Measurements from ENCODE around the gene MFNG.

Gene MFNG

DNA sequence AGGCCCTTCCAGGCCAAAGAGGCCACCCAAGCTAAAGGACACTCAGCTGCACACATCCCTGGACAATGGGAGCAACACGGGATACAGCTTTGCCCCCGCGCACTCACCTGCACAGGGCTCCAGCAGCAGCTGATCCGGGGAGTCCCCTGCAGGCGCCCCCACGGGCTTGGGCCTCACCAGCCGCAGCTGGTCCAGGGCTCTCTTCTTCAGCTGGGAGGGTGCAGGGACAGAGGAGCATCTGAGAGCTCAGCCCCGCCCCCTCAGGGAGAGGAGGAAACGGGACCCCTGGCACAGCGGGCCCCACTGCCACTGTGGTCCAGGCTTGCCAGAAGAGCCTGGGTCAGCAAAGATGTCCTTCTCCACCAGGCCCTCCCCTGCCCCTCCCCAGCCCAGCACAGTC, 7.8 kb upstream of the MFNG start:
- no peak for DNase-seq (ENCODE audit: low read depth)

GRCh38 chr22:37492428-37493344, 6.5 kb upstream of the MFNG start:
- DNase-seq (ENCODE audit: low read depth): peak; percentile 30

- DNase-seq (ENCODE audit: low read depth): no peak
These were observed 5.6 kb upstream of the MFNG start for GRCh38 chr22:37491559-37492427.

DNA sequence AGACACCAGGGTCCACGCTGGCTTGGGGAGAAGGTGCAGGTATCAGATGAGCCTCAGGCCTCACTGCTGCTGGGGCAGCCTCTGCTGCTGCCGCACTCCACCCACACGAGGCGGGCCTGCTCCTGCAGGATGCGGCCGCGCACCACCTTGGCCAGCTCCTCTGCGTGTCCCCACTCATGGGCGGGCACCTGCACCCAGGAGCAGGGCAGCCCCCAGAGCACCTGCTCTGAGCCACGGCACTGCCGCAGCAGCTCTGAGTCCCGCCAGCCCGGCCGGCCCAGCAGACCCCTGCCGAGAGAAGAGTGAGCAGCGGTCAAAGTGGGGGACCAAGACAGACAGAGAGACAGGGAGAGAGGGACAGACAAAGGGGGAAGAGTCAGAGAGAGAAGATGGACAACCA, 4.9 kb upstream of the MFNG start:
- no peak for DNase-seq (ENCODE audit: low read depth)

DNA sequence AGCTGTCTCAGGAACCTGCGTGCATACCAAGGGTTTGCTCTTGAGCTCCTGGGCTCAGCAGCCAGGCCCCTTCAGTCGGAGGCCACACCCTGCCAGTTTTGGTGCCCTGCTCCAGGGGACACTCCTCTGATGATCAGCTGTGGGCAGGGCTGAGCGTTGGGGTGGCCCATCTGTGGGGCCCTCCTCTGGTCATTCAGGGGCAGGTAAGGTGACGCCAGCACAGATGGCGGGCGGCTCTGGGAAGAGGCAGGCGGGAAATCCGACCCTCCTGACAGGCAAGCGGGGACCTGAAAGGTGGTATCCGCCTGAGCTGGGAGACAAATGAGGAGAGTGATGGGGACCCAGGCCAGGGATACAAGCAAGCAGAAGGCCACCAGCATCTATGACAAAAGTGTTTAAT, 3.8 kb upstream of the MFNG start:
- DNase-seq (ENCODE audit: low read depth): no peak

DNA sequence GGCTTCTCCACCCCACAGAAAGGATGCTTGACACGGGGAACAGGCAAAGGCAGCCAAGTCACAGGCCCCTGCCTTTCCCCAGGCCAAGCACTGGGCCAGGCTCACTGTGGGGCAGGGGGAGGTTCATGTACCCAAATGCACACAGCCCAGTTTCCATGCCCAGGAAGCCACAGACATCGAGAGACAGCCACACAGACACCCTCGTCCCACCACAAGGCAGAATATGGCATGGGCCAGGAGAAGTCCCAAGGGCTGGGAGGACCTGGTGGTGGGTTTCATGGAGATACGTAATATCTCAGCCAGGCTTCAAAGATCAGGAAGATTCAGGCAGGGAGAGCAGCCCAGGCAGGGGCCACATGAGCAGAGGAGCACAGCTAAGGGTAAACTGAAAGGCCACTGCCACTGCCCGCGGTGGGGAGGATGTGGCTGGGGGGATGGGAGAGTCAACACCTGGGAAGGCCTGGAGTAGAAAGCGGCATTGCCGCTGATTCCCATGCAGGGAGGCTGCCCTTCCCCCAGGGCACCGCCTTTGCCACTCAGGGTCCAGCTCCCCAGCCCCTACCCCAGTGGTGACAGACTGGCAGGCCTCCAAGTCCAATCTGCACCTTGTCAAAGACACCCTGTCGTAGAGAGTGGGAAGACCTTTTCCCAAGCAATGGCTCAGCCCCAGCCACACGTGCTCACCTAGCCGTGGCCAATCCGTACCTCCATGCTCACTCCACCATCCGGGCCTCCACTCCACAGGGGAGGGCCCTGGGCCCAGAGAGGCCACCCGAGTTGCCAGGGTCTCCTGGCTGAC, 2.4 kb upstream of the MFNG start:
- no peak for DNase-seq (ENCODE audit: low read depth)

DNA sequence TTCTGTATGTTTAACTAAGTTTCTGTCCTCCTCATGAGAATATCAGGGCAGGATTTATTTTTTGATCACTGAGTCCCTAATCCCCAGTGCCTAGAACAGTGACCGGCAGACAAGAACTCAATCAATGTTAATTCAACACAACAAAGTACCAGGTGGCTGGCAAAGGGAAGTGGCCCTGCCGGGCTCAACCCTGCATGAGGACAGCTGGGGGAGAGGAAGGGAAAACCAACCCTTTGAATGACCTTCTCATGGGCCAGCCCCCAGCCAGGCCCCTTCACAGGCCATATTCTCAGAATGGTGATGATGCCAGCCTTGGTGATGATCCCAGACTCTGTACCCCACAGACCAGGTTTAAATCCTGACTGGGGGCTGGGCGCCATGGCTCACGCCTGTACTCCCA, 1.4 kb upstream of the MFNG start:
- no peak for DNase-seq (ENCODE audit: low read depth)

DNA sequence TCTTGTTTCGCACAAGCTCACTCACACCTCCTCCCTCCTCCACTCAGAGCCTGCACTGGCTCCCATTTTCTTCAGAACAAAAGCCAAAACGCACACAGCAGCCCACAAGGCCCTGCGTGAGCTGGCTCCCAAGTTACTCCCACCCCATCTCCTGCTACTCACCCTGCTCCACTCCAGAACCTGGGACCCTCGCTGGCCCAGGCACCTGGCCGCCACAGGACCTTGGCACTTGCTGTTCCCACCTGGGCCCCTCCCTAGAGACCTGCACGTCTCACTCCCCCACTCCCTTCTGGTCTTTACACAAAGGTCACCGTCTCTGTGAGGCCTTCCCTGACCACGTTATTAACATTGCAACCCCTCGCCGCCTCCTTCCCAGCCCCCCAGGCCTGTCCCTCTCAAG, 945 bp upstream of the MFNG start:
- DNase-seq (ENCODE audit: low read depth): no peak

- DNase-seq (ENCODE audit: low read depth): no peak
These were observed 575 bp downstream of the MFNG start for GRCh38 chr22:37485395-37486223.

DNA sequence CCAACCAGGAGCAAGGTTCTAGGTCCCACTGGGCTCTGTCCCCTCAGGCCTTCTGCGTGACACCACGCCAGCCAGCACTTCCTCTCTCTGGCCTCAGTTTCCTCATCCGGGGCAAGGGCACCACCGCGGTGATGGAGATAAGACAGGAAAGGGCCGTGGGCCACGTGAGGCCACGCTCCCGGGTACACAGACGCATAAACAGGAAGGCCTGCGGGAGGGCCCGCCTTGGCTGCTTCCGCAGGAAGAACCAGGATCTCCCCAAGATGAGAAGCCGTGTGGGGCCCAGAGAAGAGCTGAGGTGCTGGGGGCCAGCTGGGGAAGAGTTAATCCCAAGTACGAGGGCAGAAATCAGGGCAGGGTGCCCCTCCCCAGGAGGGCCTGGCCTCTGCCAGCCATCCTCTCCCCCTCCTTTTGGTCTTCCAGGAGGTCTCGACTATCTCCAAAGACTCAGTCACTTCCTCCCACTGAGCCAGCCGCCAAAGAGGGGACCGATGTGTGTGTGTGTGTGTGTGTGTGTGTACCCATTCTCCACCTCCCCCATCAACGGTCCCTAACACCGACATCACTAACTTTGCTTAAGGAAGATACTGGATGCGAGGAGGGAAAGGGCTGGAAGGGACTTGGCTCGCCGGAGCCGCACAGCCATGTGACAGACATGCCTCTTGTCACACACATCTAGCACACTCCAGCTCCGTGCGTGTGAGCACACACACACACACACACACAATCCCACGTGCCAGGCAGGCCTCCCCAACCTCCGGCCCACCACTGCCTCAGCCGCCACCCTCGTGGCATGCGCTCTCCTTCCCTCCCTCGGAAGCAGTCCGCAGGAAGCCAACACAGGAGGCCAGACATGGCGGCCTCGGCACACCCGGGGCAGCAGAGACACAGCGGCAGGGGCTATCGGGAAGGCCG, 1.4 kb downstream of the MFNG start:
- DNase-seq (ENCODE audit: low read depth): peak; percentile 46

- no peak for DNase-seq (ENCODE audit: low read depth)
These were observed 3.1 kb downstream of the MFNG start for GRCh38 chr22:37483050-37483449.

GRCh38 chr22:37482244-37482643, 3.9 kb downstream of the MFNG start:
- no peak for DNase-seq (ENCODE audit: low read depth)

GRCh38 chr22:37481347-37481907, 4.8 kb downstream of the MFNG start:
- DNase-seq (ENCODE audit: low read depth): no peak

- DNase-seq (ENCODE audit: low read depth): no peak
These were observed 5.5 kb downstream of the MFNG start for GRCh38 chr22:37480387-37481346.

- DNase-seq (ENCODE audit: low read depth): no peak
These were observed 7.0 kb downstream of the MFNG start for GRCh38 chr22:37479196-37479595.

- no peak for DNase-seq (ENCODE audit: low read depth)
These were observed 9.5 kb downstream of the MFNG start for GRCh38 chr22:37476389-37477329.

GRCh38 chr22:37474447-37475090, 11.6 kb downstream of the MFNG start:
- DNase-seq (ENCODE audit: low read depth): no peak
